ENCODE measurements around the gene SLC34A3. TPM values are rescaled to one million over a fixed set of nuclear protein-coding genes. Genes with fewer than 3 reads are reported as not detected.
"Not testable (repeated sequence)": the region's sequence is repeated elsewhere in the genome, so short reads cannot be mapped to it uniquely, and the experiment has no call there.

The SLC34A3 gene
- total RNA-seq, 3 donors from 2014 or later = not detected

- intact Hi-C loops (cut with DNase I, micrococcal nuclease) = no loop called here
- H3K4me3 ChIP-seq = peak overlapping the region; percentile 65
- TF ChIP-seq CTCF (IDR thresholded peaks at IDR 0.05) = no peak
- H3K4me1 ChIP-seq (ENCODE audit: low read depth) = peaks cover 57% of the 10 kb centered on the region
- H3K36me3 ChIP-seq (ENCODE audit: low read depth) = peaks cover 4% of the 10 kb centered on the region
- no peaks in the 10 kb centered on the region for H3K9me3 ChIP-seq
- DNase-seq (peak; percentile 79 to 88 (median 88)), ATAC-seq (peak; percentile 57)
Observed at GRCh38 chr9:137240318-137240840, 9.7 kb downstream of the SLC34A3 start.

GRCh38 chr9:137240841-137241489 is 10.3 kb downstream of the SLC34A3 start, which contains the start of gene TUBB4B:
TSS of gene TUBB4B (plus strand) at chr9:137241287. CDS start at chr9:137241361, 74 bp downstream.
- intact Hi-C loops (cut with DNase I, micrococcal nuclease) = no loop called here
- Histone ChIP-seq H3K4me1 (ENCODE audit: low read depth) (peaks cover 56% of the 10 kb centered on the region), H3K9me3 (no peaks in the 10 kb centered on the region), H3K36me3 (ENCODE audit: low read depth) (peaks cover 4% of the 10 kb centered on the region), H3K4me3 (peak within 1 kb of the TSS; percentile 65)
- no peak for TF ChIP-seq CTCF (IDR thresholded peaks at IDR 0.05)
- DNase-seq (peak; percentile 98 to 99 (median 99)), ATAC-seq (peak; percentile 77)

- peaks cover 48% of the 10 kb centered on the region for H3K4me1 ChIP-seq (ENCODE audit: low read depth)
- DNase-seq (peak; percentile 71 to 85 (median 83)), ATAC-seq (peak; percentile 31)
- H3K9me3 ChIP-seq = no peaks in the 10 kb centered on the region
- no peak for TF ChIP-seq CTCF (IDR thresholded peaks at IDR 0.05)
- H3K36me3 ChIP-seq (ENCODE audit: low read depth) = peaks cover 4% of the 10 kb centered on the region
- peak overlapping the region; percentile 65 for H3K4me3 ChIP-seq
- intact Hi-C loops (cut with DNase I, micrococcal nuclease) = no loop called here
Observed at GRCh38 chr9:137241490-137242268, 11.0 kb downstream of the SLC34A3 start.

- intact Hi-C loops (cut with DNase I, micrococcal nuclease) = no loop called here
- no peak for TF ChIP-seq CTCF (IDR thresholded peaks at IDR 0.05)
- Histone ChIP-seq H3K4me3 (peak overlapping the region; percentile 65), H3K4me1 (ENCODE audit: low read depth) (peaks cover 41% of the 10 kb centered on the region), H3K9me3 (no peaks in the 10 kb centered on the region), H3K36me3 (ENCODE audit: low read depth) (peaks cover 4% of the 10 kb centered on the region)
- DNase-seq = peak in 2 of 3 donors; percentile 30 to 40
- no peak for ATAC-seq
Observed at GRCh38 chr9:137242269-137243203, 11.8 kb downstream of the SLC34A3 start.

GRCh38 chr9:137243266-137243625 is 12.5 kb downstream of the SLC34A3 start:
- H3K4me1 ChIP-seq (ENCODE audit: low read depth) = peaks cover 34% of the 10 kb centered on the region
- H3K36me3 ChIP-seq (ENCODE audit: low read depth); H3K9me3 ChIP-seq; H3K4me3 ChIP-seq; DNase-seq; intact Hi-C loops (cut with DNase I, micrococcal nuclease); ATAC-seq: not testable (repeated sequence)
